Articular chondrocyte of knee joint (primary cell): ENCODE data around the gene ZNF286A. TPM values are rescaled to one million over a fixed set of nuclear protein-coding genes. Genes with fewer than 3 reads are reported as not detected.

Experiments
- small RNA-seq: library from RNA; depleted of rRNA; stranded (forward); fragments of <200 nt; gene quantifications from one replicate; pipeline ENCODE3, GENCODE V24; 2012
- total RNA-seq: library from RNA; depleted of rRNA; stranded (reverse); fragments of >200 nt; gene quantifications from 2 replicates; pipeline ENCODE4 v1.2.3, GENCODE V29; 2012

The ZNF286A gene
- total RNA-seq = 39.1 and 54.3 TPM in 2 replicates

DNA sequence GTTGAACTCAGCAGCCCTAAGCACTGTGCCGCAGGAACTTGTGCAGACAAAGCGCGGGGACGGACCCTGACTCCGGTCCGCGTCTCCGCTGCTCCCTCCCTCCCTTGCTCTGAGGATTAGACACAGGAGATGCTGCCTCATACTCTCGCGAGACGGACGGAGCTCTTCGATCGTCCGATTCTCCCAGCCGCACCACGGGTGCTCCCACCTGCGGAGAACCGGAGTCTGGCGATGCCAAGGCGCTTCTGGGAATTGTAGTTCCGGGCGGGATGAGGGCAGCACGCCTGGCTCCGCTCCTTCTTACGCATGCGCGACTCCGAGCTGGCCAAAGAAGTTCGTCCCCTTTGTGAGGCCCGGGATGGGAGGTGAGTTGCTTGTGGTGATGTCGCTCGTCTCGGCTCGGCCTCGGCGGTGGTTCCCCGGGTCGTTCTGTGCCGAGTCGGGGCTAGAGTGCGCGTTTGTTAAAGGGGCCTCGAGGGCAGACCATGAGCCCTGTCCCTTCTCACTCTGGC lies at the start of gene ZNF286A:
Gene ZNF286A, plus strand, starts transcription at position 340 of the 512 bp plus-strand sequence. CDS start 578 bp downstream, outside the sequence.

GRCh38 chr17:15683824-15684478 lies 15.6 kb upstream of the ZNF286A start, which contains the start of gene TRIM16:
TSS of gene TRIM16 (minus strand) at chr17:15684311. CDS start at chr17:15651609, 32,702 bp downstream.

DNA sequence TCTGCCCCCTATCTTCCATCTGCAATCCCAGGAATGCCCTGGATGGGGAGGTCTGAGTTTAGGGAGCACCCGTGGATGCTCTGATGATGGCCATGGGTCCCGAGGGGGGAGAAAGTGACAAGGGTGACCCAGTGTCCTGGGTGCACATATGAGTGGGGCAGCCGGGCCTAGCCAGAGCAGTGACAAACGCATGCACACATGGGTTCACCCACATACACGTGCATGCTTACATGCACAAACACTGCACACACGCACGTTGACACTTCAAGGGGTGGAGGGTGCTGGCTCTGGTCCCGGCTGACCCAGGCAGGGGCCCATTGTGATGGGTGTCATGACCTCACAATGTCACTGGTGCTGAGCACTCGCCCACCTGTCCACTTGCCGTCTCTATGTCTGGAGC lies 32.3 kb downstream of the ZNF286A start, which contains the start of gene TBC1D26:
Gene TBC1D26, plus strand, starts transcription at position 384 of the 400 bp plus-strand sequence. CDS start 3,066 bp downstream, outside the sequence.

Small RNA genes lying within 50 kb of the gene (small RNA-seq; reads per million reads assigned to genes)
- gene ZNF29P = not detected

Other genes with a start within 250 kb of the ZNF286A start
- 6.3 and 11.2 TPM in 2 replicates for gene CDRT4, start 232.1 kb upstream of the ZNF286A start, total RNA-seq
- 47.3 and 68.7 TPM in 2 replicates for gene TVP23C, start 136.3 kb upstream of the ZNF286A start, total RNA-seq
- gene FBXW10B, start 80.0 kb upstream of the ZNF286A start, total RNA-seq = 1.0 and 1.6 TPM in 2 replicates
- gene TRIM16, start 15.4 kb upstream of the ZNF286A start, total RNA-seq = 44.2 and 53.9 TPM in 2 replicates
- 0.11 and 0.13 TPM in 2 replicates for gene TBC1D26, start 32.5 kb downstream of the ZNF286A start, total RNA-seq
- 5.1 and 7.8 TPM in 2 replicates for gene ADORA2B, start 245.4 kb downstream of the ZNF286A start, total RNA-seq